NCI-H1092 treated with DMSO at 0.1 percent for 48 hours (cell line): ENCODE measurements around the gene WDR48.
"Not testable (repeated sequence)": the region's sequence is repeated elsewhere in the genome, so short reads cannot be mapped to it uniquely, and the experiment has no call there.

ENCODE experiments used
- DNase-seq: peaks from one replicate; lab custom pipeline; 2025; lab: John Stamatoyannopoulos, UW

WDR48 gene

GRCh38 chr3:39051649-39052561, at the start of gene WDR48, which contains the start of gene SCN11A:
Gene WDR48 (plus strand): TSS chr3:39052016. CDS start chr3:39052026, 10 bp downstream.
Gene SCN11A (minus strand): TSS chr3:39051944. CDS start chr3:38950362, 101,582 bp downstream.
- peak; percentile 84 for DNase-seq

- DNase-seq, result no peak
Observed at GRCh38 chr3:39005295-39005694, 46.5 kb upstream of the WDR48 start.

GRCh38 chr3:39011191-39011736, 40.6 kb upstream of the WDR48 start:
- no peak for DNase-seq

- no peak for DNase-seq
Observed at GRCh38 chr3:39013289-39013688, 38.5 kb upstream of the WDR48 start.

GRCh38 chr3:39013921-39014509, 37.8 kb upstream of the WDR48 start:
- DNase-seq, result no peak

GRCh38 chr3:39015418-39015817, 36.4 kb upstream of the WDR48 start:
- no peak for DNase-seq

GRCh38 chr3:39019299-39019698, 32.5 kb upstream of the WDR48 start:
- DNase-seq, result no peak

GRCh38 chr3:39021029-39021428, 30.8 kb upstream of the WDR48 start:
- DNase-seq, result no peak

GRCh38 chr3:39021465-39022285, 30.1 kb upstream of the WDR48 start:
- DNase-seq, result no peak

- DNase-seq, result no peak
Observed at GRCh38 chr3:39022286-39022630, 29.6 kb upstream of the WDR48 start.

- no peak for DNase-seq
Observed at GRCh38 chr3:39024497-39024896, 27.3 kb upstream of the WDR48 start.

GRCh38 chr3:39025222-39025970, 26.4 kb upstream of the WDR48 start:
- DNase-seq, result no peak

- no peak for DNase-seq
Observed at GRCh38 chr3:39028546-39028945, 23.3 kb upstream of the WDR48 start.

- no peak for DNase-seq
Observed at GRCh38 chr3:39029556-39029955, 22.3 kb upstream of the WDR48 start.

- DNase-seq, result no peak
Observed at GRCh38 chr3:39038165-39038564, 13.7 kb upstream of the WDR48 start.

GRCh38 chr3:39050029-39050428, 1.8 kb upstream of the WDR48 start:
- no peak for DNase-seq

GRCh38 chr3:39052583-39052982, 767 bp downstream of the WDR48 start:
- no peak for DNase-seq

- no peak for DNase-seq
Observed at GRCh38 chr3:39053696-39054095, 1.9 kb downstream of the WDR48 start.

- DNase-seq, result no peak
Observed at GRCh38 chr3:39056151-39056550, 4.3 kb downstream of the WDR48 start.

GRCh38 chr3:39061228-39061627, 9.4 kb downstream of the WDR48 start:
- DNase-seq, result not testable (repeated sequence)

GRCh38 chr3:39062180-39062579, 10.4 kb downstream of the WDR48 start:
- DNase-seq, result no peak

- no peak for DNase-seq
Observed at GRCh38 chr3:39063143-39063542, 11.3 kb downstream of the WDR48 start.
